ENCODE results near the gene SLC45A2. TPM values are rescaled to one million over a fixed set of nuclear protein-coding genes. Genes with fewer than 3 reads are reported as not detected.

The SLC45A2 gene
- total RNA-seq, 2 experiments from 2014 or later = not detected

DNA sequence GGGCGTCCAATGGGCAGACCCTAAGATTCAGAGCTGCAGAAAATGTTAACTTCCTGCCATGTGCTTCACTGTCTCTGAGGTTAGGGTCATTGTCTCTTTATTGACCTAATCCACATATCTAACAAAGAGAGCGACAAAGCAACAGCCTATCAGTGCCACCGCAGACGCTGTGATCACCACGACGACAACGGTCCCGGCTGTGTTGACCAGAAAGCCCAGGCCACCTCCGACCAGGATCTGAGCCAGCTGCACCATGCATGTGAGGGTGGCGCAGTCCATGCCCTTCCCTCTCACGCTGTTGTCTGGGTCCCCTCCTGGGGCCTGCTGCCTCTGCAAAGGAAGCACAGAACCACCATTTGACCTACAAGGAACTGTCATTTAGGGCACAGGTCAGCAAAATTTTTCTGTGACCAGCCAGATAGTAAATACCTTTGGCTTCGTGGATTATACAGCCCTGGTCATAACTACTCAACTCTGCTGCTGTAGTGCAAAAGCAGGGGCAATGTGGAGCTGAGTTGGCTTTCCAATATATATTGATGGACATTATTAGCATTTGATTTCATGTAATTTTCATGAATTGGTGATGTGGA, 39.9 kb downstream of the SLC45A2 start:
- TF ChIP-seq, protein P1, sequence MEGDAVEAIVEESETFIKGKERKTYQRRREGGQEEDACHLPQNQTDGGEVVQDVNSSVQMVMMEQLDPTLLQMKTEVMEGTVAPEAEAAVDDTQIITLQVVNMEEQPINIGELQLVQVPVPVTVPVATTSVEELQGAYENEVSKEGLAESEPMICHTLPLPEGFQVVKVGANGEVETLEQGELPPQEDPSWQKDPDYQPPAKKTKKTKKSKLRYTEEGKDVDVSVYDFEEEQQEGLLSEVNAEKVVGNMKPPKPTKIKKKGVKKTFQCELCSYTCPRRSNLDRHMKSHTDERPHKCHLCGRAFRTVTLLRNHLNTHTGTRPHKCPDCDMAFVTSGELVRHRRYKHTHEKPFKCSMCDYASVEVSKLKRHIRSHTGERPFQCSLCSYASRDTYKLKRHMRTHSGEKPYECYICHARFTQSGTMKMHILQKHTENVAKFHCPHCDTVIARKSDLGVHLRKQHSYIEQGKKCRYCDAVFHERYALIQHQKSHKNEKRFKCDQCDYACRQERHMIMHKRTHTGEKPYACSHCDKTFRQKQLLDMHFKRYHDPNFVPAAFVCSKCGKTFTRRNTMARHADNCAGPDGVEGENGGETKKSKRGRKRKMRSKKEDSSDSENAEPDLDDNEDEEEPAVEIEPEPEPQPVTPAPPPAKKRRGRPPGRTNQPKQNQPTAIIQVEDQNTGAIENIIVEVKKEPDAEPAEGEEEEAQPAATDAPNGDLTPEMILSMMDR (conservative IDR thresholded peaks at IDR 0.05; ENCODE audit: low read length) = no peak
- no peak for TF ChIP-seq EZH2phosphoT487 (IDR thresholded peaks at IDR 0.05; ENCODE audit: borderline replicate concordance, low read depth, low read length)
- Histone ChIP-seq H4K20me1 (ENCODE audit: insufficient read depth, low read length) (no peaks in the 10 kb centered on the region), H3K9me2 (ENCODE audit: insufficient read depth, low read length) (no peaks in the 10 kb centered on the region), H3K4me2 (ENCODE audit: low read length) (no peak overlapping the region), H3K4me1 (ENCODE audit: insufficient read depth, low read length, poor library complexity, severe bottlenecking) (no peaks in the 10 kb centered on the region), H3K4me3 (ENCODE audit: low read depth, low read length, poor library complexity, severe bottlenecking) (no peak overlapping the region), H3K9me3 (ENCODE audit: low read length) (no peaks in the 10 kb centered on the region), H2AFZ (ENCODE audit: low read length) (no peak overlapping the region), H3K79me2 (ENCODE audit: insufficient read depth, low read depth, low read length) (no peaks in the 10 kb centered on the region), H3K36me3 (ENCODE audit: insufficient read depth, low read length) (no peaks in the 10 kb centered on the region), H3K27ac (ENCODE audit: low read depth, low read length, poor library complexity, severe bottlenecking) (no peak overlapping the region)
- ChIA-PET CTCF (ENCODE audit: unreplicated experiment) (no interaction called here), POLR2A (interaction anchor here (0.7 kb wide), 1 partner anchor 20 kb away, joined by 3 read pairs; no protein-coding TSS in a partner anchor)
- intact Hi-C loops (cut with micrococcal nuclease; ENCODE audit: unreplicated experiment) = no loop called here
- BruUV-seq (replicated peaks) = no TSS peak
- no peak for DNase-seq (ENCODE audit: low spot score)

DNA sequence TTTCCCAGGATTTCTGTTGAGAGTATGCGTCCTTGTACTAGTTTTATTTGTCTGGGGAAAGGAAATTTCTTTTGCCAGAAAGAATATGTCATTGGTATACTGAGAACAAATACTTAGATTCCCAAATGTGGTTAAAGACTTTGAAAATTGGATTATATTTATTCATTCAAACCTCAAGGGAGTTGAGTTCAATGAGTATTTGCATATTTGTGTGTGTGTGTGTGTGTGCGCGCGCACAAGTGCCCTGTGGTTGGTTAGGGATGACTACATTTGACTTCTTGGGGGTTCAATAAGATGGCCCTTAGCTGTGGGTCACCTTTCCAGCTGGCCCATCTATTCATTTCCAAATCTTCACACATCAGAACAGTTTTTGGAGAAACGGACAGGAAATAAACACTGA, 43.4 kb downstream of the SLC45A2 start:
- H4K20me1 ChIP-seq (ENCODE audit: insufficient read depth, low read length) = no peaks in the 10 kb centered on the region
- H2AFZ ChIP-seq (ENCODE audit: low read length) = no peak overlapping the region
- no peaks in the 10 kb centered on the region for H3K4me1 ChIP-seq (ENCODE audit: insufficient read depth, low read length, poor library complexity, severe bottlenecking)
- no peak overlapping the region for H3K27ac ChIP-seq (ENCODE audit: low read depth, low read length, poor library complexity, severe bottlenecking)
- ChIA-PET POLR2A (no interaction called here), CTCF (ENCODE audit: unreplicated experiment) (no interaction called here)
- H3K36me3 ChIP-seq (ENCODE audit: insufficient read depth, low read length) = no peaks in the 10 kb centered on the region
- no peaks in the 10 kb centered on the region for H3K79me2 ChIP-seq (ENCODE audit: insufficient read depth, low read depth, low read length)
- no peak for DNase-seq (ENCODE audit: low spot score)
- no peak overlapping the region for H3K4me2 ChIP-seq (ENCODE audit: low read length)
- TF ChIP-seq, protein P1 (conservative IDR thresholded peaks at IDR 0.05; ENCODE audit: low read length) = no peak
- TF ChIP-seq EZH2phosphoT487 (IDR thresholded peaks at IDR 0.05; ENCODE audit: borderline replicate concordance, low read depth, low read length) = no peak
- H3K4me3 ChIP-seq (ENCODE audit: low read depth, low read length, poor library complexity, severe bottlenecking) = no peak overlapping the region
- no TSS peak for BruUV-seq (replicated peaks)
- no peaks in the 10 kb centered on the region for H3K9me3 ChIP-seq (ENCODE audit: low read length)
- H3K9me2 ChIP-seq (ENCODE audit: insufficient read depth, low read length) = no peaks in the 10 kb centered on the region
- intact Hi-C loops (cut with micrococcal nuclease; ENCODE audit: unreplicated experiment) = no loop called here

DNA sequence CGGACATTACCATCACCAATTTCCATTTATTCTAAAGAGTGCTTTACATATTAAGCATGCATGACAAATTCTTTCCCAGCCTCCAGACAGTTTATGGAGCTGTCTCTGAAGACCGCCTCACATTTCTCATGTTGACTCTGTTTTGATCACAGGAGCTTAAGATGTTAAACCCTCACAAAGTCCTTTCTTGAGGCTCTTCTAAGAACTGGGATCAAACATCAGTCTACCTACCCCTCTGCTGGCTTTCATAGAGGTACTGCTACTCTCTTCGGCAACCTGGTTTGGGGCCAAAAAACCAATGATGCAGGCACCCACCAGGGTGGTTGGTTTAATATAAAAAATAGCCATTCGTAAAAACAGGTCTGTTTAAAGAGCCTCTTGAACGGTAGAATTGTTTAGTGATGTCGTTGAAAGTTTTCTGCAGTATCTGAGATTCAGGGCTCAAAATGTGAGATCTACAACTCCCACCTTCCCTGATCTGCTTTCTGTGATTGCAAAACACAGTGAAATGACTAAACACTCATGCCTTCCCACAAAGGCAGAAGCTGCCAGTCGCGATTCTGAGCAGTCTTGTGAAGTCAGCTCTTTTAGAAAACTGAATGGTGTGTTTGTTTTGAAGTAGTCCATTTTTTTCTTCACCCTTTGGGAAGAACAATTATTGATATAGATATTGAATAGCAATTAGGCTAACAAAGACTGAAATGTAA, 44.8 kb downstream of the SLC45A2 start:
- ChIA-PET POLR2A (no interaction called here), CTCF (ENCODE audit: unreplicated experiment) (no interaction called here)
- TF ChIP-seq, protein P1 (conservative IDR thresholded peaks at IDR 0.05; ENCODE audit: low read length) = no peak
- no peak for TF ChIP-seq EZH2phosphoT487 (IDR thresholded peaks at IDR 0.05; ENCODE audit: borderline replicate concordance, low read depth, low read length)
- H3K4me2 ChIP-seq (ENCODE audit: low read length) = no peak overlapping the region
- H2AFZ ChIP-seq (ENCODE audit: low read length) = no peak overlapping the region
- H3K9me2 ChIP-seq (ENCODE audit: insufficient read depth, low read length) = no peaks in the 10 kb centered on the region
- no peaks in the 10 kb centered on the region for H3K9me3 ChIP-seq (ENCODE audit: low read length)
- DNase-seq (ENCODE audit: low spot score) = no peak
- no peaks in the 10 kb centered on the region for H3K4me1 ChIP-seq (ENCODE audit: insufficient read depth, low read length, poor library complexity, severe bottlenecking)
- no peaks in the 10 kb centered on the region for H3K79me2 ChIP-seq (ENCODE audit: insufficient read depth, low read depth, low read length)
- no peaks in the 10 kb centered on the region for H3K36me3 ChIP-seq (ENCODE audit: insufficient read depth, low read length)
- no peaks in the 10 kb centered on the region for H4K20me1 ChIP-seq (ENCODE audit: insufficient read depth, low read length)
- no peak overlapping the region for H3K27ac ChIP-seq (ENCODE audit: low read depth, low read length, poor library complexity, severe bottlenecking)
- no TSS peak for BruUV-seq (replicated peaks)
- intact Hi-C loops (cut with micrococcal nuclease; ENCODE audit: unreplicated experiment) = no loop called here
- H3K4me3 ChIP-seq (ENCODE audit: low read depth, low read length, poor library complexity, severe bottlenecking) = no peak overlapping the region
